LNCaP clone FGC (cell line): Measurements from ENCODE around the gene KAZALD1.

ENCODE experiments used
- DNase-seq: peaks from one replicate; pipeline ENCODE4 v3.0.0-alpha.2; 2011; ENCODE audit warnings: low read depth
- H3K4me3 ChIP-seq: 2 replicates; pipeline ENCODE4 v1.5.1; 2011; ENCODE audit warnings: mild to moderate bottlenecking, low read depth, low read length, control low read depth
- CTCF ChIP-seq: IDR thresholded peaks from 2 replicates; pipeline ENCODE4 v1.5.1; 2012; ENCODE audit warnings: mild to moderate bottlenecking; ENCODE audit not compliant: control insufficient read depth, insufficient read depth; ENCODE audit errors: extremely low read depth

KAZALD1 gene

GRCh38 chr10:101069441-101069840 is 7.7 kb downstream of the KAZALD1 start:
- H3K4me3 ChIP-seq, result no peak overlapping the region
- DNase-seq, result no peak
- TF ChIP-seq CTCF, result no peak

- no peak for DNase-seq
- no peak overlapping the region for H3K4me3 ChIP-seq
These were observed 8.3 kb downstream of the KAZALD1 start for GRCh38 chr10:101070098-101070497.

GRCh38 chr10:101071267-101071884 is 9.6 kb downstream of the KAZALD1 start:
- no peak for TF ChIP-seq CTCF
- no peak for DNase-seq
- no peak overlapping the region for H3K4me3 ChIP-seq

More at GRCh38 chr10:101070098-101070497, 8.3 kb downstream of the KAZALD1 start:
- TF ChIP-seq CTCF, result no peak

GRCh38 chr10:101071885-101072433 is 10.2 kb downstream of the KAZALD1 start:
- H3K4me3 ChIP-seq, result no peak overlapping the region
- DNase-seq, result no peak
- no peak for TF ChIP-seq CTCF

GRCh38 chr10:101072923-101073322 is 11.1 kb downstream of the KAZALD1 start:
- TF ChIP-seq CTCF, result no peak
- no peak overlapping the region for H3K4me3 ChIP-seq
- DNase-seq, result no peak

- H3K4me3 ChIP-seq, result no peak overlapping the region
- no peak for TF ChIP-seq CTCF
These were observed 11.8 kb downstream of the KAZALD1 start for GRCh38 chr10:101073631-101074030.

GRCh38 chr10:101075775-101076174 is 14.0 kb downstream of the KAZALD1 start:
- DNase-seq, result no peak
- no peak for TF ChIP-seq CTCF

More at GRCh38 chr10:101073631-101074030, 11.8 kb downstream of the KAZALD1 start:
- DNase-seq, result no peak

More at GRCh38 chr10:101075775-101076174, 14.0 kb downstream of the KAZALD1 start:
- H3K4me3 ChIP-seq, result no peak overlapping the region
